Neural progenitor cell (in vitro differentiated cells): Measurements from ENCODE around the gene PANK4. TPM values are rescaled to one million over a fixed set of nuclear protein-coding genes. Genes with fewer than 3 reads are reported as not detected.

Experiments used
- DNase-seq: peaks from one replicate; pipeline ENCODE4 v3.0.0-alpha.2; 2016; ENCODE audit warnings: low spot score
- H2AFZ ChIP-seq: fragments of 200-600 bp; sonication (generic); replicated peaks from 2 replicates; pipeline ENCODE4 v1.6.1; 2016; ENCODE audit warnings: antibody characterized with exemption
- H3F3A ChIP-seq: fragments of 200-600 bp; sonication (generic); 2 replicates; pipeline ENCODE4 v1.6.1; 2016; ENCODE audit warnings: antibody characterized with exemption, low read depth
- H3K27ac ChIP-seq: fragments of 200-600 bp; sonication (generic); 2 replicates; pipeline ENCODE4 v1.5.1; 2016; ENCODE audit warnings: mild to moderate bottlenecking
- H3K27me3 ChIP-seq: fragments of 200-600 bp; sonication (generic); 2 replicates; pipeline ENCODE4 v1.6.1; 2016; ENCODE audit warnings: mild to moderate bottlenecking, moderate library complexity
- H3K36me3 ChIP-seq: fragments of 200-600 bp; sonication (generic); 2 replicates; pipeline ENCODE4 v1.5.1; 2016
- H3K4me1 ChIP-seq: fragments of 200-600 bp; sonication (generic); 2 replicates; pipeline ENCODE4 v1.6.1; 2016; ENCODE audit warnings: mixed run types
- H3K4me2 ChIP-seq: fragments of 200-600 bp; sonication (generic); 2 replicates; pipeline ENCODE4 v1.6.1; 2016
- H3K4me3 ChIP-seq: fragments of 200-600 bp; sonication (generic); 2 replicates; pipeline ENCODE4 v1.5.1; 2016
- H3K79me2 ChIP-seq: fragments of 200-600 bp; sonication (generic); 2 replicates; pipeline ENCODE4 v1.6.1; 2016; ENCODE audit warnings: low read depth
- H3K9ac ChIP-seq: fragments of 200-600 bp; sonication (generic); 2 replicates; pipeline ENCODE4 v1.6.1; 2016
- H3K9me3 ChIP-seq: fragments of 200-600 bp; sonication (generic); 2 replicates; pipeline ENCODE4 v1.5.1; 2016; ENCODE audit warnings: low read depth
- H4K20me1 ChIP-seq: fragments of 200-600 bp; sonication (generic); 2 replicates; pipeline ENCODE4 v1.6.1; 2016; ENCODE audit warnings: low read depth
- H3K27ac Mint-ChIP-seq: 3 replicates; pipeline ENCODE4 v1.8.0; 2021; ENCODE audit warnings: mixed read lengths
- H3K27me3 Mint-ChIP-seq: 2 replicates; pipeline ENCODE4 v1.8.0; 2022; ENCODE audit warnings: low read depth, mild to moderate bottlenecking, inconsistent platforms, moderate library complexity, mixed read lengths; ENCODE audit not compliant: insufficient read depth
- H3K36me3 Mint-ChIP-seq: 3 replicates; pipeline ENCODE4 v1.8.0; 2021; ENCODE audit warnings: mixed read lengths
- H3K4me1 Mint-ChIP-seq: 3 replicates; pipeline ENCODE4 v1.8.0; 2021; ENCODE audit warnings: mixed read lengths
- H3K4me3 Mint-ChIP-seq: 3 replicates; pipeline ENCODE4 v1.8.0; 2021; ENCODE audit warnings: mild to moderate bottlenecking, moderate library complexity, mixed read lengths
- H3K9me3 Mint-ChIP-seq: 3 replicates; pipeline ENCODE4 v1.8.0; 2020; ENCODE audit warnings: mixed read lengths
- EZH2 ChIP-seq: fragments of 200-600 bp; sonication (generic); IDR thresholded peaks from 2 replicates; pipeline ENCODE4 v1.6.1; 2017; ENCODE audit warnings: antibody characterized with exemption, mild to moderate bottlenecking, moderate library complexity
- EZH2phosphoT487 ChIP-seq: fragments of 200-600 bp; sonication (generic); IDR thresholded peaks from 2 replicates; pipeline ENCODE4 v1.6.1; 2017; ENCODE audit warnings: antibody characterized with exemption
- total RNA-seq: library from RNA; depleted of rRNA; stranded (reverse); fragments of >200 nt; gene quantifications from 2 replicates; pipeline ENCODE4 v1.2.3, GENCODE V29; 2015; ENCODE audit warnings: low replicate concordance
- TF ChIP-seq, protein P1 (sequence below): fragments of 200-600 bp; sonication (generic); IDR thresholded peaks from 2 replicates; pipeline ENCODE4 v1.5.1; 2017; ENCODE audit warnings: antibody characterized with exemption, mild to moderate bottlenecking

Gene PANK4
- total RNA-seq, 1 donor from 2014 or later: 30.6 TPM

DNA sequence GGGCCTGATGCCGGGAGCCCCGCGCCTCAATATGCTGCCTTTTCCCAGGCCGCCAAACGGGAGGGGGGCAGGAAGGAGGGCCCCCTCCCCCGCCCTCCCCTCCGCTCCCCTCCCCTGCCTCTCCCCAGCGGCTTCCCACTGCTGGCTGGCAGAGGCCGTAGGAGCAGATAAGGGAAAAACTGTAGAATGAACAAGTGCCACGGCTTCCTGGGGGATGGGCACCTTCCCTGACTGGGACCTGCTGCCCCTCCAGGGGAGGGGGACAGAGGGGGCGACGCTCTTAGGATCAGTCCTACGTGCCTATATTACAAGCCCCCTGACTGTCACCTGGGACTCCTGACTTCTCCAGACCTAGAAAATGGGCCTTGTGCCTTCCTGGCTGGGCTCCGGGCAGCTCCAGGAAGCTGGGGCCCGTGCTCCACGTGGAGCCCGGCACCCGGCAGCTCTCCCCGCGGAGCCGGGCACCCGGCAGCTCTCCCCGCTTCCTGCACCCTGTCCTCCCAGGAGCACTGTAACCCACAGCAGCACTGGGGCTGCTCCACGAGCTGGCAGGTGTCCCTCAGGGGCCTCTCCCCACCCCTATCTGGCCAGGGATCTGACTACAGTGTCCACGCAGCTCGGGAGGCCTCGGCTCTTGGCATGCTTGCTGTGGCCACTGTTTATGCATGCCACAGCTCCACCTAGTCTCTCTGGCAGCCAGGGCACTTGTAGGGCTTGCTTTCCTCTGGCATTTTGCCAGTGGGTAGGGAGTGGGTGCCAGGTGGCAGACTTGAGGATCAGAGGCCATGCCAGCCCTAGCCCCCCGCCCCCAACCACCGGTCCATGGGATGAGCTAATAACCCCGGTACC, 4.3 kb upstream of the PANK4 start:
- H3K4me1 ChIP-seq: peaks cover 59% of the 10 kb centered on the region
- no peaks in the 10 kb centered on the region for H3K9me3 ChIP-seq
- H4K20me1 ChIP-seq: peaks cover 33% of the 10 kb centered on the region
- peak overlapping the region; percentile 3 for H3K4me3 ChIP-seq
- H3F3A ChIP-seq: peaks cover 23% of the 10 kb centered on the region
- peaks cover 93% of the 10 kb centered on the region for H3K27me3 ChIP-seq
- Mint-ChIP-seq H3K27ac (no peak overlapping the region), H3K4me1 (peaks cover 54% of the 10 kb centered on the region), H3K36me3 (no peaks in the 10 kb centered on the region), H3K4me3 (peak overlapping the region; percentile 74), H3K27me3 (peaks cover 24% of the 10 kb centered on the region), H3K9me3 (no peaks in the 10 kb centered on the region)
- no peak overlapping the region for H3K9ac ChIP-seq
- TF ChIP-seq EZH2: no peak
- TF ChIP-seq, protein P1, sequence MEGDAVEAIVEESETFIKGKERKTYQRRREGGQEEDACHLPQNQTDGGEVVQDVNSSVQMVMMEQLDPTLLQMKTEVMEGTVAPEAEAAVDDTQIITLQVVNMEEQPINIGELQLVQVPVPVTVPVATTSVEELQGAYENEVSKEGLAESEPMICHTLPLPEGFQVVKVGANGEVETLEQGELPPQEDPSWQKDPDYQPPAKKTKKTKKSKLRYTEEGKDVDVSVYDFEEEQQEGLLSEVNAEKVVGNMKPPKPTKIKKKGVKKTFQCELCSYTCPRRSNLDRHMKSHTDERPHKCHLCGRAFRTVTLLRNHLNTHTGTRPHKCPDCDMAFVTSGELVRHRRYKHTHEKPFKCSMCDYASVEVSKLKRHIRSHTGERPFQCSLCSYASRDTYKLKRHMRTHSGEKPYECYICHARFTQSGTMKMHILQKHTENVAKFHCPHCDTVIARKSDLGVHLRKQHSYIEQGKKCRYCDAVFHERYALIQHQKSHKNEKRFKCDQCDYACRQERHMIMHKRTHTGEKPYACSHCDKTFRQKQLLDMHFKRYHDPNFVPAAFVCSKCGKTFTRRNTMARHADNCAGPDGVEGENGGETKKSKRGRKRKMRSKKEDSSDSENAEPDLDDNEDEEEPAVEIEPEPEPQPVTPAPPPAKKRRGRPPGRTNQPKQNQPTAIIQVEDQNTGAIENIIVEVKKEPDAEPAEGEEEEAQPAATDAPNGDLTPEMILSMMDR: no peak
- no peak for TF ChIP-seq EZH2phosphoT487
- no peaks in the 10 kb centered on the region for H3K36me3 ChIP-seq
- DNase-seq: no peak
- peaks cover 3% of the 10 kb centered on the region for H3K79me2 ChIP-seq
- H2AFZ ChIP-seq: no peak overlapping the region
- peak overlapping the region; percentile 64 for H3K4me2 ChIP-seq
- no peak overlapping the region for H3K27ac ChIP-seq

DNA sequence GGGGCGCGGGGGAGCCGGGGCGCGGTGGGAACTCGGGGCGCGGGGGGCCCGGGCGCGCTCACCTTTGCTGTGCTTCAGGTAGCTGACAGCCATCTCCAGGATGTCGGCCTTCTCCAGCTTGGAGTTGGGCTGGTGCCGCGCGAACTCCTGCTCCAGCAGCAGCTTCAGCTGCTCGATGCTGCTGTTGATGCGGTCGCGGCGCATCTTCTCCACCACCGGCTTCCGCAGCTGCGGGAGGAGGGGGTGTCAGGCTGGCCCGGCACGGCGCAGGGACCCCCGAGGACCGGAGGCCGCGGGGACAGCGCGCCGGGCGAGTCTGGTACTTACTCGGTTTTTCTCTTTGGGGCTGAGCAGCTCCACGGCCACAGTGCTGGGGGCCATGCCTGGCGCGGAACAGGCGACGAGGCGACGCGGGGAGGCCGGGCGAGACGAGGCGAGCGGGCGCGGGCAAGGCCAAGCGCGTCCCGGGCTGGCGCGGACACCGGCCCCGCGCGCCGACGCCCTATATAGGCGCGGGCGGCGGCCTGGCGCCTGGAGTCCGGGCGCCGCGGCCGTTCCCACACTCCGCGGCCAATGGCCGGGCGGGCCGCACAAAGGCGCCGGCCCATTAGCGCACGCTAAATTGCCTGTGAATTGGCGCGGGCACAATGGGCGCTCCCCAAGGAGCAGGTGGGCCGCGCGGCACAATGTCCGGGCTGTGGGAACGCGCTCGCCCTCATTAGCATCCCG, 3.6 kb upstream of the PANK4 start, which contains the start of gene HES5:
TSS of gene HES5 (minus strand) at position 480 of the 729 bp plus-strand sequence. CDS start at position 381, 99 bp downstream.
- no peak within 1 kb of the TSS for H3K27ac Mint-ChIP-seq
- H3F3A ChIP-seq: peaks cover 23% of the 10 kb centered on the region
- H3K4me3 ChIP-seq: peak within 1 kb of the TSS; percentile 62
- H3K9me3 Mint-ChIP-seq: no peaks in the 10 kb centered on the region
- peak within 1 kb of the TSS; percentile 96 for H3K4me3 Mint-ChIP-seq
- peaks cover 11% of the 10 kb centered on the region for H3K79me2 ChIP-seq
- H3K9ac ChIP-seq: peak within 1 kb of the TSS; percentile 53
- no peaks in the 10 kb centered on the region for H3K9me3 ChIP-seq
- H3K27ac ChIP-seq: no peak within 1 kb of the TSS
- H3K4me2 ChIP-seq: peak within 1 kb of the TSS; percentile 88
- no peak for TF ChIP-seq EZH2phosphoT487
- peak; percentile 63 for TF ChIP-seq EZH2
- TF ChIP-seq, protein P1: no peak
- peak; percentile 99 for DNase-seq
- H2AFZ ChIP-seq: no peak within 1 kb of the TSS
- no peaks in the 10 kb centered on the region for H3K36me3 ChIP-seq
- peaks cover 54% of the 10 kb centered on the region for H3K4me1 Mint-ChIP-seq
- H3K27me3 ChIP-seq: peaks cover 85% of the 10 kb centered on the region
- H3K4me1 ChIP-seq: peaks cover 58% of the 10 kb centered on the region
- peaks cover 40% of the 10 kb centered on the region for H4K20me1 ChIP-seq
- peaks cover 22% of the 10 kb centered on the region for H3K27me3 Mint-ChIP-seq
- H3K36me3 Mint-ChIP-seq: no peaks in the 10 kb centered on the region

DNA sequence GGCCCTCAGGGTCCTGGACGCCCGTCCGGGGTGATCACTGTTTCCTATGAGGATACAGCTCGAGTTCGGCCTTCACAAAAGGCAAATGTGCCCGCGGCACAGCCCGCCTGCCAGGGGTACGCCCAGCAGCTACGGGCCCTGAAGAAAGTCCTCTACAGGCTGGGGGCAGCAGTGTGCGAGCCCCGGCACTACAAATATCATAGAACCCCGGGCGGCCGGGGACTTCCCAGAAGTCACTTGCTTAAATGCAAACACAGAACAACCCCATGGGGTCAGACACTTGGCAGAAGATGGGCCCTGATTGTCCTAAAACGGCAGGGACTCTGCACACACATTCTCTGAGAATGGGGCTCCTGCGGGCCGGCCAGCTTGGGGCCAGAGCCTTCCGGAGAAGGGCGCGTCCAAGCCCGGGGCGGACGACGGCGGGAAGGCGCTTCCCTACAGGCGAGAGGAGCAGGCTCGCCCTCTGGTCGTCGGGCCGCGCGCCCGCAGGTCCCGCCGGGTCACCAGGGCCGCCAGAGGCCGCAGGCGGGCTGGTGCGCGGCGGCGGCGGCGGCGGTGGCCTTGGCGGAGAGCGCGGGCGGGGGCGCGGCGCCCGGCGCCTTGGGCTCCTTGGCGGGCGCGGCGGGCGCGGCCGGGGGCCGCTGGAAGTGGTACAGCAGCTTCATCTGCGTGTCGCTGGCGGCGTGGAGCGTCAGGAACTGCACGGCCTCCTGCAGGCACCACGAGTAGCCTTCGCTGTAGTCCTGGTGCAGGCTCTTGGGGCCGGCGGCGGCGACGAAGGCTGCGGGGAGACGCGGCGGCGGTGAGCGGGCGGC, 2.8 kb upstream of the PANK4 start:
- H3K4me1 ChIP-seq: peaks cover 59% of the 10 kb centered on the region
- peak overlapping the region; percentile 88 for H3K4me2 ChIP-seq

More for the DNA sequence above, 2.8 kb upstream of the PANK4 start:
- Histone ChIP-seq H3K27ac (no peak overlapping the region), H3K9ac (peak overlapping the region; percentile 40), H3K79me2 (peaks cover 19% of the 10 kb centered on the region), H4K20me1 (peaks cover 48% of the 10 kb centered on the region), H3K9me3 (no peaks in the 10 kb centered on the region), H3F3A (peaks cover 23% of the 10 kb centered on the region), H3K4me3 (peak overlapping the region; percentile 62), H2AFZ (no peak overlapping the region), H3K27me3 (peaks cover 77% of the 10 kb centered on the region), H3K36me3 (no peaks in the 10 kb centered on the region)
- Mint-ChIP-seq H3K4me3 (peak overlapping the region; percentile 96), H3K27me3 (peaks cover 22% of the 10 kb centered on the region), H3K27ac (no peak overlapping the region), H3K4me1 (peaks cover 56% of the 10 kb centered on the region), H3K36me3 (no peaks in the 10 kb centered on the region), H3K9me3 (no peaks in the 10 kb centered on the region)
- DNase-seq: peak; percentile 76
- TF ChIP-seq EZH2 (peak; percentile 68), EZH2phosphoT487 (peak; percentile 67)
- TF ChIP-seq, protein P1: no peak
